GM18870 (cell line): ENCODE data around the gene SDHAF2.

Experiments used
- ATAC-seq: cut with Tn5 transposase; IDR thresholded peaks from one replicate; pipeline ENCODE4 v1.9.1; 2021; ENCODE audit warnings: moderate library complexity; ENCODE audit not compliant: unreplicated experiment

SDHAF2 gene

GRCh38 chr11:61495801-61496601 lies 66.1 kb downstream of the SDHAF2 start:
- no peak for ATAC-seq
